ENCODE results near the gene GPATCH8. TPM values are rescaled to one million over a fixed set of nuclear protein-coding genes. Genes with fewer than 3 reads are reported as not detected.
"Not testable (repeated sequence)": the region's sequence is repeated elsewhere in the genome, so short reads cannot be mapped to it uniquely, and the experiment has no call there.

The GPATCH8 gene
- total RNA-seq, 1 experiment from 2014 or later, result 5.2 TPM

DNA sequence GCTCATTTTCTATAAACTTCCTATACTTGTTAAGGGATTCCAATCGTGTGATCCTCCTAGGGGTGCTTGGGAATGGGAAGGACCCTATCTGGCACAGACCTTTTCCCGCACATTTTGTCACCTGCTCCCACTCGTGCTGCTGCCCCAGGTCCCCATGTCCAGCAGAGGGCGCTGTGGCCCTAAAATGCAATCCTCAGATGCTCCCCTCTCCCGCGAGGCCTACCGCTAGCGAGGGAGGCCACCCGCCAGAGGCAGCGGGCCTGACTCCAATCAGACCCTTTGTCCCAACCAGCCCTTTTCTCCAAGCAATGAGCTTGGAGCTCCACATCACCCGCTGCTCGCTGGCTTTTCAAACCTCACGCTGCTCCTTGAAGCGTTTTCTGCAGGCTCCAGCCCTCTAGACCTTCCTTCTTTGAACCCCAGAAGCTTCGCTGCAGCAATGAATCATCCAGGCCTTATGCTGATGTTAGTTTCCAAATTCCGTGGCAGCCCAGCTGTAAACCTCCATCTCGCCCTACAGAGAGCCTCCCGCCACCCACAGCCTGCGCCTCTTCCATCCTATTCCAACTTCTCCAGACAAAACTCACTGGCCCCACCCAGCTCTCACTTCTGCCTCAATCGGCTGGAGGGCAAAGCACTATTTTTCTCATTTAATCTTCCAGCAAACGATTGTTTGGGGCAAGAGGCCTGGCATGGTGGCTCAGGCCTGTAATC, 30.5 kb upstream of the GPATCH8 start:
- Histone ChIP-seq H3K9me3 (no peaks in the 10 kb centered on the region), H3K4me3 (no peak overlapping the region), H3K27me3 (no peaks in the 10 kb centered on the region), H3K36me3 (no peaks in the 10 kb centered on the region)
- DNase-seq, result peak; percentile 89

DNA sequence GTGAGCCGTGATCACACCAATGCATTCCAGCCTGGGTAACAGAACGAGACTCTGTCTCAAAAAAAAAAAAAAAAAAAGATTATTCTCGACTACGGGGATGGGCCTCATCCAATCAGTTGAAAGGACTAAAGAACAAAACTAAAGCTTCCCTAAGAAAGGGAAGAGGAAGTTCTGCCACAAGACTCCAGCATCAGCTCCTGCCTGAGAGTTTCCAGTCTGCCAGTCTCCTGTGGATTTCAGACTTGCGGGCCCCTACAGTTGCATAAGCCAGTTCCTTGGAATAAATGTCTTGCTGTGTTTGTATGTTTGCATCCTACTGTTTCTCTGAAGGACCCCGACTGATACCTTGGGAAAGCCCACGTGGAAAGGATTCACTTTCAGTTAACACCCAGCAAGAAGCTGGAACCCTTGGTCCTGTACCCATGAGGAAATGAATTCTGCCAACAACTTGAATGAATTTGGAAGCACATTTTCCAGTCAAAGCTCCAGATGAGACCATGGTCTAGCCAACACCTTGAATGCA, 27.8 kb upstream of the GPATCH8 start:
- no peak overlapping the region for H3K4me3 ChIP-seq
- H3K27me3 ChIP-seq, result no peaks in the 10 kb centered on the region
- no peak for DNase-seq
- H3K9me3 ChIP-seq, result no peaks in the 10 kb centered on the region
- no peaks in the 10 kb centered on the region for H3K36me3 ChIP-seq

- no peaks in the 10 kb centered on the region for H3K9me3 ChIP-seq
- H3K27me3 ChIP-seq, result no peaks in the 10 kb centered on the region
- no peak overlapping the region for H3K4me3 ChIP-seq
- no peak for DNase-seq
- no peaks in the 10 kb centered on the region for H3K36me3 ChIP-seq
Measured at GRCh38 chr17:44529864-44530263, 26.7 kb upstream of the GPATCH8 start.

GRCh38 chr17:44527954-44528353, 24.7 kb upstream of the GPATCH8 start:
- no peak overlapping the region for H3K4me3 ChIP-seq
- no peak for DNase-seq
- H3K36me3 ChIP-seq, result no peaks in the 10 kb centered on the region
- H3K9me3 ChIP-seq, result no peaks in the 10 kb centered on the region
- H3K27me3 ChIP-seq, result no peaks in the 10 kb centered on the region

DNA sequence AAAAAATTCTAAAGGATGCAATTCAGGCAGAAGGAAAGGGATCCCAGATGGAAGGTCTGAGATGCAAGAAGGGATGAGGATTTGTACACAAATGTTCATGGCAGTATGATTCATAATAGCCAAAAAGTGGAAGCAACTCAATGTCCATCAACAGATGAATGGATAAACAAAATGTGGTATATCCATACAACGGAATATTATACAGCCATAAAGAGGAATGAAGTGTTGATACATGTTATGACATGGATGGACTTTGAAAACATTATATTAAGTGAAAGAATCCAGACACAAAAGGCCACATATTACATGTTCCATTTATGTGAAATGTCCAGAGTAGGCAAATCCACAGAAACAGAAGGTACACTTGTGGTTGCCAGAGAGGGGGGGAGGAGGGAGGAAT, 23.9 kb upstream of the GPATCH8 start:
- H3K4me3 ChIP-seq, result no peak overlapping the region

GRCh38 chr17:44523672-44523972, 20.4 kb upstream of the GPATCH8 start:
- no peaks in the 10 kb centered on the region for H3K27me3 ChIP-seq
- no peak for DNase-seq
- no peak overlapping the region for H3K4me3 ChIP-seq
- H3K9me3 ChIP-seq, result no peaks in the 10 kb centered on the region
- H3K36me3 ChIP-seq, result no peaks in the 10 kb centered on the region

More for the DNA sequence above, 23.9 kb upstream of the GPATCH8 start:
- no peak for DNase-seq
- Histone ChIP-seq H3K27me3 (no peaks in the 10 kb centered on the region), H3K36me3 (no peaks in the 10 kb centered on the region), H3K9me3 (no peaks in the 10 kb centered on the region)

DNA sequence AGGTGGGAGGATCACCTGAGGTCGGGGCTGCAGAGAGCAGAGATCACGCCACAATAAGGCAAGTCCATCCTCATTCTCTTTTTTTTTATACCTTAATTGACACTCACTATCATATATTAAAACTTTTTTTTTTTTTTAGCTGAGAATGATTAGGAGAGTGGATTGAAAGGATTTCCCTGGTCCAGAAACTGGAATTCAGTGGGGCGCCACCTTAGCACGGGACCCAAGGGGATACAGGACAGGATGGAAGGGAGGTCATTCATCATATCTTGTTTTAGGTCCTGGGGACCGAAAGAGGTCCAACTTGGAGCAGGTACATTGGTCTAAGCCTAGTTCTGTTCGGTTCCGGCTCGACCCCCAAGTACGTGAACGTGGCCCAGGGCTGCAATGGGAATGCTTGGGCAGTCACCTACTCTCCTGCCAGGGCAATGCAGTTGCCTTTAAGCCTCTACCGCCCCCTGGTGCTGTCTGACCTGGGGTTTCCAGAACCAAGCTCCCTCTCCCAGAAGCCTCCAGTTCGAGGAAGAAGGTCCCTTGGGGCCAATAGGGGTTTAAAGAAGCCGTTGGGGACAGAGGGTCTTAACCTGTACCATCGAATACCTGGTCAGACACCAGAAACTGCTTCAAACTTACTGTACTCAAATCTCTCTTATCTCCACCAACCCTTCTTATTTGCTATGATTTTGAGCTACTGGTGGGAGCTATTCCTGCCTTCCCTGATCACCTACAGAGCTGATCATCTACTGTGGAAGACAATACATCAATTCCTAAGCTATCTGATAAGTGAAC, 19.9 kb upstream of the GPATCH8 start:
- no peaks in the 10 kb centered on the region for H3K9me3 ChIP-seq
- H3K36me3 ChIP-seq, result no peaks in the 10 kb centered on the region
- peak; percentile 74 for DNase-seq
- H3K4me3 ChIP-seq, result no peak overlapping the region
- H3K27me3 ChIP-seq, result no peaks in the 10 kb centered on the region

DNA sequence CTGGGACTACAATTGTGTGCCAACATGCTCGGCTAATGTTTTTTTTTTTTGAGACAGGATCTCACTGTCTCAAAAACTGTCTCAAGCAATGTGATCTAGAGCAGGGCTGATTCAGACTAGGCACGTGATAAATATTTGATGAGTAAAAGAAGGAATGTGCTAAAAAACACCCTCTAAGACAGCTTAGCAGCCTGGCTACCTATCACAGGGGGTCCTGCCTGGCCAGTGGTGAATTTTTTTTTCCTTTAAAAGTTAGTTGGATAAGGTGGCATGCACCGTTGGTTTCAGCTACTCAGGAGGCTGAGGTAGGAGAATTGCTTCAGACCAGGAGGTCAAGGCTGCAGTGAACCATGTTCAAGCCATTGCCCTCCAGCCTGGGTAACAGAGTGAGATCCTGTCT, 14.8 kb upstream of the GPATCH8 start:
- Histone ChIP-seq H3K27me3 (no peaks in the 10 kb centered on the region), H3K36me3 (no peaks in the 10 kb centered on the region)
- DNase-seq, result no peak

DNA sequence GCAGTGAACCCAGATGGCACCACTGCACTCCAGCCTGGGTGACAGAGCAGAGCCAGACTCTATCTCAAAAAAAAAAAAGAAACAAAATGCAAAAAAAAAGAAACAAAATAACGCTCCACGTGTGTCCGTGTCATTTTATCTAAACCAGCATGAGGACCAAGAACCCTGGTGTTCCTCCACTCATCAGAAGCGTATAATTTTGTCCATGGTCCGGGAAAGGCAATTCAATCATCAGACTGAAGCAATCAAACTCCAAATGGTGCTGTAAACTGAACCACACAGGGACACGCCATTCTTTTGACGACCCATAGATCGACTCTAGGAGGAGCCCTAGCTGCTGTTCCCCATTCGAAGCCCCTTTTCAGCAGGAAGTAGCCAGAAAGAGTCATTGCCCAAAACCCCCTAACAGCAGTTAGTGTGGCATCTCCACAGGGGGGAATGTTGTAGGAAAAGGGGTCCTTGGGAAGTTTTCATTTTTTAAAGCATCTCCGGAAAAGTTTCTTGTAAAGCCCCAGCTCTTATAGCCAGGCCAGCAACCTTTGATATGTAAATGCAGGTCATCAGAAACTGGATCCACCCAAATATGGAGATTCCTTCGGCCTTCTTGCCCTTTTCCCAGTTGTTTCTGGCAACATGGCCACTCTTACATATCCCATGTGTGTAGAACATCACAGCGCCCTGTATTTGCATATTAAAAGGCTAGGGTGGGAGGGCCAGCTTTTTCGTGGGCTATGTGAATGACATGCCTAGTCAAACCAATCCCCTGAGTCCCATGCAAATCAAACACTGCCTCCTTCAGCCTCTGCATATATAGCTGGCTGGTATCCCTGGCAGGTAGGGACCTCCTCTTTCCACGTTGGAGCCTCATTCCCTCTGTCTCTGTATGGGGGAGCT, 8.3 kb upstream of the GPATCH8 start:
- H3K4me3 ChIP-seq, H3K27me3 ChIP-seq, H3K9me3 ChIP-seq, H3K36me3 ChIP-seq, DNase-seq: not testable (repeated sequence)

More for the DNA sequence above, 14.8 kb upstream of the GPATCH8 start:
- H3K4me3 ChIP-seq, result no peak overlapping the region
- no peaks in the 10 kb centered on the region for H3K9me3 ChIP-seq

DNA sequence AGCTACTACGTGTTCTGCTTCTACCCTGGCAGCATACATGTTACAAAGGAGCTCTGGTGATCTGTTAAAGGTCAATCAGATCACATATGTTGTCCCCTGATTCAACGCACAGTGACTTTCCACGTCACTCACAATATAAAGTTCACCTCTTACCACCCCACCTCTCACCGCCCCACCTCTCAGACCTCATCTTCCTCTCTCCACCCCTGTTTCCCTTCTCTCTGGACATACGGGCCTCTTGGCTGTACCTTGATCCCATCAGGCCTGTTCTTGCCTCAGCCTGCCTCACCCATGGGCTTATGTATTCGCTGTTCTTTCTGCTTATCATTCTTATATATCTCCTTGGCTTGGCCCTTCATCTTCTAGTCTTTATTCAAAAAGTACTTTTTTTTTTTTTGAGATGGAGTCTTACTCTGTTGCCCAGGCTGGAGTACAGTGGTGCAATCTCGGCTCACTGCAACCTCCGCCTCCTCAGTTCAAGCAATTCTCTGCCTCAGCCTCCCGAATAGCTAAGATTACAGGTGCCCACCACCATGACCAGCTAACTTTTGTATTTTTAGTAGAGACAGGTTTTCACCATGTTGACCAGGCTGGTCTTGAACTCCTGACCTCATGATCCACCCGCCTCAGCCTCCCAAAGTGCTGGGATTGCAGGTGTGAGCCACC, 3.9 kb upstream of the GPATCH8 start:
- DNase-seq, H3K36me3 ChIP-seq, H3K27me3 ChIP-seq, H3K9me3 ChIP-seq, H3K4me3 ChIP-seq: not testable (repeated sequence)

DNA sequence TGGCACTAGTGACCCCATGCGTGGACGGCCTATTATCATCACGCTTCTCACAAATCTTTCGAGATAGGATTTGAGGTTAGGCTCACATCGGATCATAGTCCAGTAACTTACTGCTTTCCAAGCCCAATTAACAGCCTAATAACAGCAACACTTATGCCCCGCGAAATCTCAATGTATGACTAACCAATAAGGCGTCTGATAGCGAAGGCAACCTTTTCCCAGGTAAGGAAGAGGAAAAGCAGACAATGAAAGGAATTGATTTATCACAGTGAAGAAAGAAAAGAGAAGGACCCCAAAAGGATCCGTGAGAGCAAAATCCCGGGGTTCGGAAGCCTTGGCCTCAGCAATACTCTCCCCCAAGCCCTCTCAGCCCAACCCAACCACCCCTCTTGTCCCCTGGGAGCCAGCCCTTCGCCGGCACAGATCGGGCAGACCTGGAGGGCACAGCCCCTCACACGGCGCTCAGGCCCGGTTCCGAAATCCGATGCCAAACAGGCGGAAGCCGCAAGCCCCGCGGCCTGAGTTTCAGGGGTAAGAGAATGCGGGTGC, 534 bp downstream of the GPATCH8 start:
- H3K4me3 ChIP-seq, result peak overlapping the region; percentile 91
- H3K9me3 ChIP-seq, result no peaks in the 10 kb centered on the region
- peaks cover 11% of the 10 kb centered on the region; the same call in 1 of the 2 replicates for H3K36me3 ChIP-seq
- H3K27me3 ChIP-seq, result no peaks in the 10 kb centered on the region
- no peak for DNase-seq

- H3K36me3 ChIP-seq, result peaks cover 11% of the 10 kb centered on the region; the same call in 1 of the 2 replicates
- H3K9me3 ChIP-seq, result no peaks in the 10 kb centered on the region
- DNase-seq, result no peak
- no peaks in the 10 kb centered on the region for H3K27me3 ChIP-seq
- peak overlapping the region; percentile 91 for H3K4me3 ChIP-seq
Measured at GRCh38 chr17:44501866-44502375, 1.3 kb downstream of the GPATCH8 start.

DNA sequence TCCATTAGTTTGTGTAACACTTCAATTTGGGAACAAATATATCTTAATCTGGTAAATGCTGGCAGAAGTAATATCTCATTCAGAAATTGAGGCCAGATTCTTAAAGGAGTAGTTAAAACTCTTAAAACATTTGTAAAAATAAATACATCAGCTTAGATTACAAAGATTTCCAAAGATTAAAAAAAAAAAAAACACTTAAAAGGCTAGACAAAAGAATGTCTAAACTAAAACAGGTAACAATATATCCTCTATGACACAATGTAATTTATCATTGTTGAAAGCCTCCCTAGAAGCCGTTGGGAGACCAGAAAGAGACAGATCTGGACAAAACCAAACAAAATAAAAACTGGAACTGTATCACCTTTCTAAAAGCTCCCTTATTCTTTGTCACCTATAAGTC, 3.5 kb downstream of the GPATCH8 start:
- DNase-seq, result no peak
- Histone ChIP-seq H3K9me3 (no peaks in the 10 kb centered on the region), H3K27me3 (no peaks in the 10 kb centered on the region), H3K4me3 (no peak overlapping the region), H3K36me3 (peaks cover 17% of the 10 kb centered on the region)

DNA sequence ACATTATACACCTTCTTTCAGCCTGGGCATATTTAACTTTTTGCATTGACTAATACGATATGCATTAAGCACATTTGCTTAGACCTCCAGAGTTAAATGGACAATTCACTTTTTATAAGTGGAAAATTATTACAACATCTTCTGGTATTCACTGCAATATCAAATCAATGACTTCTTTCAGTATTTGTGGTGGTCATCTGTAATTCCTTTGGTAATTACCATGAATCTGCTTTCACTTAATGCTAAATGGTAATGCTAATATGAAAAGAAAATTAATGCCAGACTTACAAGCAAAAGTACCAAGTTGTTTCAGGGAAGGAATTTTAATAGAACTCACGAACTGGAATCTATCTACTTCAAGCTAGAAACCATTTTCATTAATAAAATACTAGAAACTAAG, 6.4 kb downstream of the GPATCH8 start:
- Histone ChIP-seq H3K27me3 (no peaks in the 10 kb centered on the region), H3K36me3 (peaks cover 17% of the 10 kb centered on the region), H3K4me3 (no peak overlapping the region), H3K9me3 (no peaks in the 10 kb centered on the region)
- DNase-seq, result no peak

GRCh38 chr17:44493339-44493738, 9.9 kb downstream of the GPATCH8 start:
- Histone ChIP-seq H3K4me3 (no peak overlapping the region), H3K36me3 (peaks cover 25% of the 10 kb centered on the region), H3K9me3 (no peaks in the 10 kb centered on the region), H3K27me3 (no peaks in the 10 kb centered on the region)
- no peak for DNase-seq

GRCh38 chr17:44492706-44493272, 10.4 kb downstream of the GPATCH8 start:
- no peaks in the 10 kb centered on the region for H3K9me3 ChIP-seq
- peaks cover 25% of the 10 kb centered on the region for H3K36me3 ChIP-seq
- no peaks in the 10 kb centered on the region for H3K27me3 ChIP-seq
- DNase-seq, result no peak
- H3K4me3 ChIP-seq, result no peak overlapping the region

All from MG63 (cell line).